H1 (cell line): ENCODE results near the gene NRN1L. TPM values are rescaled to one million over a fixed set of nuclear protein-coding genes. Genes with fewer than 3 reads are reported as not detected.

Experiments used
- CTCF ChIA-PET: fragments of 300-600 bp; sonication (Branson Sonifier 250); formaldehyde crosslinking; loops from one replicate; lab custom pipeline; 2021; ENCODE audit not compliant: partially characterized antibody; lab: Charles Lee
- POLR2A ChIA-PET: fragments of 300-600 bp; sonication (Branson Sonifier 250); formaldehyde crosslinking; loops from one replicate; lab custom pipeline; 2021; ENCODE audit warnings: inconsistent platforms; ENCODE audit not compliant: partially characterized antibody; lab: Charles Lee
- DNase-seq, 2 experiments: peaks; one replicate each; pipeline versions ENCODE4 v3.0.0 to v3.0.0-alpha.2; 2010 to 2022; ENCODE audit warnings: low spot score in 2 of 2, low read depth in 1 of 2, mixed read lengths in 1 of 2
- FAIRE-seq: peaks from 2 replicates; lab custom pipeline; 2011; peaks lifted over from hg19 to GRCh38; lab: Jason Lieb, UNC
- H2AFZ ChIP-seq: 2 replicates; pipeline ENCODE4 v1.8.1; 2012; ENCODE audit warnings: low read length, inconsistent platforms
- H2AK5ac ChIP-seq: 2 replicates; pipeline ENCODE4 v1.6.1; 2013; ENCODE audit warnings: low read depth, low read length
- H2BK120ac ChIP-seq: replicated peaks from 2 replicates; pipeline ENCODE3; 2013; ENCODE audit warnings: low read depth, low read length, inconsistent platforms
- H2BK12ac ChIP-seq: 2 replicates; pipeline ENCODE4 v1.6.1; 2013; ENCODE audit warnings: low read depth, low read length
- H2BK15ac ChIP-seq: 2 replicates; pipeline ENCODE4 v1.6.1; 2013; ENCODE audit warnings: low read length
- H2BK20ac ChIP-seq: 2 replicates; pipeline ENCODE4 v1.6.1; 2013; ENCODE audit warnings: low read length
- H2BK5ac ChIP-seq: 2 replicates; pipeline ENCODE4 v1.6.1; 2013; ENCODE audit warnings: low read depth, low read length
- H3K14ac ChIP-seq: 2 replicates; pipeline ENCODE4 v1.6.1; 2013; ENCODE audit warnings: inconsistent platforms; ENCODE audit not compliant: insufficient read length
- H3K18ac ChIP-seq: 2 replicates; pipeline ENCODE4 v1.6.1; 2013; ENCODE audit warnings: low read length; ENCODE audit errors: extremely low read depth
- H3K23ac ChIP-seq: 2 replicates; pipeline ENCODE4 v1.6.1; 2013; ENCODE audit warnings: inconsistent platforms; ENCODE audit not compliant: insufficient read length
- H3K23me2 ChIP-seq: 2 replicates; pipeline ENCODE4 v1.6.1; 2013; ENCODE audit warnings: low read depth, low read length
- H3K27ac ChIP-seq: 2 replicates; pipeline ENCODE4 v1.6.1; 2011; ENCODE audit warnings: low read depth, low read length, inconsistent platforms
- H3K27me3 ChIP-seq, 4 experiments: replicated peaks in 1 of 4; 1 replicate in 1 of 4; 2 replicates in 3 of 4; pipeline versions ENCODE4 v1.6.1 to v1.8.1; 2011 to 2013; ENCODE audit warnings: low read length in 3 of 4, mild to moderate bottlenecking in 3 of 4, inconsistent platforms in 2 of 4, mixed read lengths in 2 of 4, moderate library complexity in 1 of 4; ENCODE audit not compliant: control insufficient read depth in 3 of 4, insufficient read depth in 3 of 4; ENCODE audit errors: extremely low read depth in 1 of 4
- H3K36me3 ChIP-seq, 4 experiments: 2 replicates each; pipeline versions ENCODE4 v1.6.1 to v1.8.1; 2011 to 2013; ENCODE audit warnings: mild to moderate bottlenecking in 4 of 4, low read length in 3 of 4, moderate library complexity in 2 of 4, control low read depth in 1 of 4, inconsistent platforms in 1 of 4; ENCODE audit not compliant: insufficient read depth in 4 of 4, control insufficient read depth in 2 of 4
- H3K4ac ChIP-seq: replicated peaks from 2 replicates; pipeline ENCODE3; 2013; ENCODE audit warnings: low read length, low read depth, mixed read lengths, inconsistent platforms; ENCODE audit not compliant: insufficient read length
- H3K4me1 ChIP-seq, 4 experiments: replicated peaks in 1 of 4; 1 replicate in 1 of 4; 2 replicates in 3 of 4; pipeline versions ENCODE4 v1.6.1 to v1.8.1; 2011 to 2013; ENCODE audit warnings: low read length in 3 of 4, inconsistent platforms in 2 of 4, mixed read lengths in 1 of 4; ENCODE audit not compliant: insufficient read depth in 4 of 4, control insufficient read depth in 3 of 4
- H3K4me2 ChIP-seq, 2 experiments: 2 replicates each; pipeline versions ENCODE4 v1.6.1 to v1.8.1; 2011 to 2013; ENCODE audit warnings: low read depth in 2 of 2, low read length in 2 of 2, control low read depth in 1 of 2, inconsistent platforms in 1 of 2, mild to moderate bottlenecking in 1 of 2; ENCODE audit not compliant: insufficient read depth in 1 of 2
- H3K4me3 ChIP-seq, 4 experiments: fragments of 200-600, 300-600 bp in 1 of 4; sonication (generic), shearing (Covaris generic), sonication (Bioruptor Twin) in 1 of 4; 2 replicates each; pipeline versions ENCODE4 v1.5.1 to v1.8.1; 2011 to 2016; ENCODE audit warnings: low read length in 4 of 4, low read depth in 3 of 4, control low read depth in 2 of 4, inconsistent platforms in 2 of 4, mild to moderate bottlenecking in 2 of 4, mixed read lengths in 1 of 4, moderate library complexity in 1 of 4; ENCODE audit not compliant: insufficient read depth in 2 of 4; ENCODE audit errors: extremely low read depth in 1 of 4
- H3K56ac ChIP-seq: replicated peaks from 2 replicates; pipeline ENCODE3; 2013; ENCODE audit warnings: low read depth, mild to moderate bottlenecking, mixed read lengths, low read length, inconsistent platforms; ENCODE audit not compliant: insufficient read length
- H3K79me1 ChIP-seq: 2 replicates; pipeline ENCODE4 v1.6.1; 2013; ENCODE audit warnings: low read depth, low read length, control low read depth
- H3K79me2 ChIP-seq, 2 experiments: 2 replicates each; pipeline versions ENCODE4 v1.6.1 to v1.8.1; 2012 to 2013; ENCODE audit warnings: low read length in 2 of 2, mild to moderate bottlenecking in 2 of 2, inconsistent platforms in 1 of 2; ENCODE audit not compliant: insufficient read depth in 2 of 2, control insufficient read depth in 1 of 2
- H3K9ac ChIP-seq, 4 experiments: replicated peaks in 1 of 4; 1 replicate in 1 of 4; 2 replicates in 3 of 4; pipeline versions ENCODE4 v1.6.1 to v1.8.1; 2011 to 2013; ENCODE audit warnings: low read depth in 3 of 4, low read length in 3 of 4, control low read depth in 2 of 4, mild to moderate bottlenecking in 2 of 4, moderate library complexity in 2 of 4, inconsistent platforms in 1 of 4; ENCODE audit errors: extremely low read depth in 1 of 4
- H3K9me3 ChIP-seq, 2 experiments: 2 replicates each; pipeline versions ENCODE4 v1.6.1 to v1.8.1; 2012 to 2013; ENCODE audit warnings: mild to moderate bottlenecking in 2 of 2, moderate library complexity in 2 of 2, control low read depth in 1 of 2, inconsistent platforms in 1 of 2, low read depth in 1 of 2, low read length in 1 of 2, mixed read lengths in 1 of 2; ENCODE audit not compliant: insufficient read depth in 2 of 2
- H4K20me1 ChIP-seq, 2 experiments: replicated peaks in 1 of 2; 2 replicates each; pipeline versions ENCODE3 to v1.8.1; 2011 to 2013; ENCODE audit warnings: inconsistent platforms in 2 of 2, low read length in 2 of 2, mild to moderate bottlenecking in 1 of 2; ENCODE audit not compliant: insufficient read depth in 2 of 2, control insufficient read depth in 1 of 2
- H4K5ac ChIP-seq: 2 replicates; pipeline ENCODE4 v1.6.1; 2013; ENCODE audit warnings: low read length, low read depth, mixed read lengths, inconsistent platforms; ENCODE audit not compliant: insufficient read length
- H4K8ac ChIP-seq: 2 replicates; pipeline ENCODE4 v1.8.0; 2013; ENCODE audit warnings: mild to moderate bottlenecking, moderate library complexity, low read length, inconsistent platforms; ENCODE audit not compliant: insufficient read depth; ENCODE audit errors: extremely low read depth
- H4K91ac ChIP-seq: replicated peaks from 2 replicates; pipeline ENCODE3; 2013; ENCODE audit warnings: low read length, mixed read lengths, inconsistent platforms; ENCODE audit not compliant: insufficient read length
- ASH2L ChIP-seq: fragments of 200-600, 300-600 bp; sonication (generic); IDR thresholded peaks from one replicate; pipeline ENCODE4 v1.7.1; 2017; ENCODE audit warnings: low read length
- CREB1 ChIP-seq: IDR thresholded peaks from 2 replicates; pipeline ENCODE4 v1.6.1; 2012; ENCODE audit warnings: inconsistent platforms
- CTBP2 ChIP-seq: IDR thresholded peaks from 2 replicates; pipeline ENCODE4 v1.7.0; 2011; ENCODE audit warnings: borderline replicate concordance, mild to moderate bottlenecking, moderate library complexity, mixed read lengths, low read length; ENCODE audit not compliant: insufficient read depth, insufficient read length
- JUN ChIP-seq: IDR thresholded peaks from 2 replicates; pipeline ENCODE4 v1.6.1; 2011; ENCODE audit warnings: low read depth, mild to moderate bottlenecking, improper control_type of control experiment, low read length
- KDM1A ChIP-seq: fragments of 200-600, 300-600 bp; sonication (generic); IDR thresholded peaks from 2 replicates; pipeline ENCODE4 v1.7.1; 2016; ENCODE audit warnings: mild to moderate bottlenecking, low read length, borderline replicate concordance
- KDM5A ChIP-seq: fragments of 200-600 bp; IDR thresholded peaks from 2 replicates; pipeline ENCODE4 v1.7.1; 2012; ENCODE audit warnings: mild to moderate bottlenecking, low read length, inconsistent platforms, mixed read lengths
- MAFK ChIP-seq: IDR thresholded peaks from 2 replicates; pipeline ENCODE4 v1.6.1; 2012; ENCODE audit warnings: low read depth, mild to moderate bottlenecking, improper control_type of control experiment, low read length
- NANOG ChIP-seq: IDR thresholded peaks from 2 replicates; pipeline ENCODE4 v1.6.1; 2011; ENCODE audit warnings: low read length, low read depth, mild to moderate bottlenecking, inconsistent platforms; ENCODE audit not compliant: insufficient read depth, poor library complexity, severe bottlenecking
- POLR2A ChIP-seq, 2 experiments: IDR thresholded peaks; 1 replicate in 1 of 2; 2 replicates in 1 of 2; pipeline ENCODE4 v1.6.1; 2011; ENCODE audit warnings: low read depth in 2 of 2, low read length in 2 of 2, mild to moderate bottlenecking in 2 of 2; ENCODE audit errors: control extremely low read depth in 1 of 2
- POLR2AphosphoS5 ChIP-seq: IDR thresholded peaks from 2 replicates; pipeline ENCODE4 v1.6.1; 2011; ENCODE audit warnings: low read depth, low read length
- SP2 ChIP-seq: IDR thresholded peaks from 2 replicates; pipeline ENCODE4 v1.6.1; 2012; ENCODE audit warnings: mild to moderate bottlenecking, low read length, inconsistent platforms
- SRF ChIP-seq: IDR thresholded peaks from 2 replicates; pipeline ENCODE4 v1.6.1; 2011; ENCODE audit warnings: mild to moderate bottlenecking, low read depth, low read length, moderate library complexity
- SUZ12 ChIP-seq: fragments of 200-600 bp; sonication (generic); IDR thresholded peaks from 2 replicates; pipeline ENCODE4 v1.6.1; 2012; ENCODE audit warnings: mild to moderate bottlenecking, inconsistent platforms, low read length, moderate library complexity, mixed read lengths
- TAF1 ChIP-seq: IDR thresholded peaks from 2 replicates; pipeline ENCODE4 v1.6.1; 2011; ENCODE audit warnings: mild to moderate bottlenecking, low read depth, low read length
- whole genome bisulfite sequencing, 2 experiments: shearing (Covaris generic) in 1 of 2; methylation state at CpG; one replicate each; pipeline versions ENCODE4 v1.1.6 to v1.1.7; 2013 to 2015; ENCODE audit warnings: low lambda C conversion rate in 2 of 2, mixed read lengths in 2 of 2, inconsistent platforms in 1 of 2, low coverage in 1 of 2, missing lambda C conversion rate in 1 of 2; ENCODE audit not compliant: insufficient replicate concordance in 2 of 2, insufficient coverage in 1 of 2, insufficient read length in 1 of 2; ENCODE audit errors: extremely low coverage in 1 of 2, missing lambda C conversion rate in 1 of 2; 5-methylcytosine and 5-hydroxymethylcytosine counted together
- polyA plus RNA-seq, 7 experiments: library from polyadenylated mRNA; depleted of rRNA in 3 of 7; stranded (reverse) in 5 of 7; unstranded in 2 of 7; fragments of >200 nt in 5 of 7; fragments of 200-250 nt in 2 of 7; gene quantifications; 1 replicate in 5 of 7; 2 replicates in 1 of 7; 4 replicates in 1 of 7; pipeline versions ENCODE4 v1.2.1 to v1.2.3, GENCODE V29; 2011 to 2013; ENCODE audit warnings: missing spikeins in 2 of 7, mixed read lengths in 2 of 7
- total RNA-seq: library from RNA; stranded (reverse); fragmentation: NEBNext Ultra II Directional; extraction: Animal tissue kit (Norgen Biotek cat#: 25700); gene quantifications from 2 replicates; pipeline ENCODE4 v1.2.1, GENCODE V29; 2021
- TF ChIP-seq, protein P1 (sequence below): IDR thresholded peaks from 2 replicates; pipeline ENCODE4 v1.6.1; 2011; ENCODE audit warnings: low read depth, mild to moderate bottlenecking, low read length; ENCODE audit not compliant: insufficient read depth

NRN1L gene
- total and polyA plus RNA-seq, 2 of the 8 experiments (the other 6 are each of a cell fraction or from before 2014, with no cell fraction given), result 4.1 to 35.2 TPM

DNA sequence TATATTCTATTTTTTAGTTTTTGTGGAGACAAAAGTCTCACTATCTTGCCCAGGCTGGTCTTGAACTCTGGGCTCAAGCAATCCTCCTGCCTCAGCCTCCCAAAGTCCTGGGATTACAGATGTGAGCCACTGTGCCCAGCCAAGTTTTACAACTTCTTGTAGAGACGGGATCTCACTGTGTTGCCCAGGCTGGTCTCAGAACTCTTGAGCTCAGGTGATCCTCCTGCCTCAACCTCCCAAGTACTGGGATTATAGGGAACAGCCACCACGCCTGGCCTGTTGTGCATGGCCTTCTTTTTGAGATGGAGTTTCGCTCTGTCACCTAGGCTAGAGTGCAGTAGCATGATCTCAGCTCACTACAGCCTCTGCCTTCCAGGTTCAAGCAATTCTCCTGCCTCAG is 31.0 kb upstream of the NRN1L start:
- CTCF ChIA-PET, result interaction anchor here (1.0 to 2.7 kb wide), 4 partner anchors 10 to 14 kb away, joined by 3 to 17 read pairs (median 5); no protein-coding TSS in a partner anchor
- TF ChIP-seq NANOG, result no peak
- TF ChIP-seq SP2, result no peak
- no peak for TF ChIP-seq POLR2AphosphoS5
- no peak for TF ChIP-seq CTBP2
- TF ChIP-seq ASH2L, result no peak
- no peak for TF ChIP-seq SRF
- TF ChIP-seq POLR2A (IDR thresholded peaks at IDR 0.05; ENCODE audit: control extremely low read depth in 1 of 2, low read depth in 2 of 2, low read length in 2 of 2), result no peak
- TF ChIP-seq CREB1, result no peak
- TF ChIP-seq KDM5A, result no peak
- TF ChIP-seq, protein P1, sequence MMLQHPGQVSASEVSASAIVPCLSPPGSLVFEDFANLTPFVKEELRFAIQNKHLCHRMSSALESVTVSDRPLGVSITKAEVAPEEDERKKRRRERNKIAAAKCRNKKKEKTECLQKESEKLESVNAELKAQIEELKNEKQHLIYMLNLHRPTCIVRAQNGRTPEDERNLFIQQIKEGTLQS, result no peak
- no peak for TF ChIP-seq TAF1
- TF ChIP-seq MAFK, result no peak
- no peak for TF ChIP-seq SUZ12
- TF ChIP-seq JUN, result no peak
- no peak for TF ChIP-seq KDM1A

More for the DNA sequence above, 31.0 kb upstream of the NRN1L start:
- H3K4me2 ChIP-seq, result no peak overlapping the region
- no peak overlapping the region for H3K27ac ChIP-seq
- H2BK5ac ChIP-seq, result no peak overlapping the region; the same call in 1 of the 2 replicates
- peaks cover 26 to 42% of the 10 kb centered on the region in 2 experiments for H4K20me1 ChIP-seq
- H3K9ac ChIP-seq, result no peak overlapping the region
- DNase-seq (no peak), FAIRE-seq (no peak)
- no peak overlapping the region for H4K8ac ChIP-seq
- H3K18ac ChIP-seq, result no peak overlapping the region
- no peak overlapping the region for H2BK12ac ChIP-seq
- peaks cover 8 to 15% (median 13%) of the 10 kb centered on the region in 4 experiments for H3K4me1 ChIP-seq
- H3K14ac ChIP-seq, result no peak overlapping the region
- H4K5ac ChIP-seq, result no peak overlapping the region
- no peaks in the 10 kb centered on the region for H3K9me3 ChIP-seq
- WGBS, 2 experiments, result 100% methylated on average over 3 of the region's 3 CpGs; no CpG with 5 or more reads in 1 of the 2 experiments
- peaks cover 41 to 92% of the 10 kb centered on the region in 2 experiments for H3K79me2 ChIP-seq
- no peak overlapping the region for H2AFZ ChIP-seq
- H3K56ac ChIP-seq, result no peak overlapping the region
- H3K27me3 ChIP-seq, result no peaks in the 10 kb centered on the region
- H3K4ac ChIP-seq, result no peak overlapping the region
- H2AK5ac ChIP-seq, result no peak overlapping the region
- H3K36me3 ChIP-seq, result peaks cover 0 to 4% (median 0%) of the 10 kb centered on the region in 4 experiments; a peak in 2 of 8 replicates
- no peak overlapping the region for H2BK15ac ChIP-seq
- H3K23ac ChIP-seq, result no peak overlapping the region
- no peak overlapping the region for H4K91ac ChIP-seq
- no peak overlapping the region for H2BK20ac ChIP-seq
- H3K79me1 ChIP-seq, result peaks cover 23% of the 10 kb centered on the region
- H3K4me3 ChIP-seq, result no peak overlapping the region
- POLR2A ChIA-PET, result interaction anchor here (1.1 to 11.7 kb wide), 3 partner anchors 9 to 91 kb away, joined by 3 to 100 read pairs (median 4); no protein-coding TSS in a partner anchor
- H3K23me2 ChIP-seq, result no peaks in the 10 kb centered on the region
- H2BK120ac ChIP-seq, result no peak overlapping the region
